IPS-NIHi11 (cell line): ENCODE measurements around the gene NELFE.
A peak's percentile ranks its signal among the peaks of the same experiment; 100 is the strongest.

Experiments used
- DNase-seq: peaks from one replicate; pipeline ENCODE4 v3.0.0; 2012; ENCODE audit warnings: mixed read lengths, low spot score

Gene NELFE

DNA sequence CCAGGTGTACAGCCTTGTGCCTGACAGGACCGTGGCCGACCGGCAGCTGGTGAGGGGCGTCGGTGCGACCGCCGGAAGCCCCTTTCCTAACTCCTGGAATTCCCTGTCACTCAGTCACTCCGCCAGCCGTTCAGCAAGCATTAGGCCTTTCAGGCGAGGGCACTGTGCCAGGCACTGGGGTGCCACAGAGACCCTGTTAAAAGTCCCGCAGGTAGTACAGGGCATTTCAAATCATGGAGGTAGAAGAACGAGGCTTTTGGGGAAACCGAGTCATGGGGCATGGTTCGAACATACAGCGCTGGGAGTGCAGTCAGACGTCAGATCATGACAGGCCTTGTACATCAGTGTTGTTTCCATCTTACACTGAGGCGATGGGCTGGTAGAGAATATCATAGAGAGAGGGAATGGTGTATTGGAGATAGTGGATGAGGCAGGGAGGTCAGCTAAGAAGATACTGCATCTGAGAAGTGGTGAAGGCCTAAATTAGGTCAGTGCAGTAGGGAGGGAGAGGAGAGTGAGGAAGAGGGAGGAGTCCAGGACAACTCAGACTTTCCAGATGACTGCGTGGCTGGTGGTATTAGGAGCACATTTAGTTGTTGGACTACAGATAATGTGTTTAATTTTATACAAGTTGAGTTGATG is 14.1 kb upstream of the NELFE start:
- no peak for DNase-seq

DNA sequence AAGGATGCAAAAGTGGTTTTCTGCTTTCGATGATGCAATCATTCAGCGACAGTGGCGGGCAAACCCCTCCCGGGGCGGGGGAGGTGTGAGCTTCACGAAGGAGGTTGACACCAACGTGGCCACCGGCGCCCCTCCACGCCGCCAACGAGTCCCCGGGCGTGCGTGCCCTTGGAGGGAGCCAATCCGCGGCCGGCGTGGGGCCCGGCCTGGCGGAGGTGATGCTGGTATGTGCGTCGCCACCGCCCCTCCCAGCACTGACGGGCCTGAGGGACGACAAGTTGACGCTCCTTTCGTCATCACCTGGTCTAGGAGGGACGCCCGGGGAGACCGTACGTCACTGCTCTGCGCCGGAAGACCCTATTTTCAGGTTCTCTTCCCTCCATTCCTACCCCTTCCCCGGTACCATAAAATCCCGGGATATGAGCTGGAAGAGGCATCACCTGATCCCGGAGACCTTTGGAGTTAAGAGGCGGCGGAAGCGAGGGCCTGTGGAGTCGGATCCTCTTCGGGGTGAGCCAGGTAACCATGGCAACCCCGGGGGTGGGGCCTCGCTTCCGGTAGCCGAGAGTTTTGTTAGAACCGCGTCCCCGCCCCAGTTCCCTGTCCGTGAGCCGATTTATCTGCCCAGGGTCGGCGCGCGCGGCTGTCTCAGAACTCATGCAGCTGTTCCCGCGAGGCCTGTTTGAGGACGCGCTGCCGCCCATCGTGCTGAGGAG is 13.4 kb upstream of the NELFE start, which contains the start of gene DXO:
DXO (minus strand) TSS at position 146 of the 716 bp plus-strand sequence. CDS start 463 bp downstream, outside the sequence.
- peak; percentile 99 for DNase-seq

DNA sequence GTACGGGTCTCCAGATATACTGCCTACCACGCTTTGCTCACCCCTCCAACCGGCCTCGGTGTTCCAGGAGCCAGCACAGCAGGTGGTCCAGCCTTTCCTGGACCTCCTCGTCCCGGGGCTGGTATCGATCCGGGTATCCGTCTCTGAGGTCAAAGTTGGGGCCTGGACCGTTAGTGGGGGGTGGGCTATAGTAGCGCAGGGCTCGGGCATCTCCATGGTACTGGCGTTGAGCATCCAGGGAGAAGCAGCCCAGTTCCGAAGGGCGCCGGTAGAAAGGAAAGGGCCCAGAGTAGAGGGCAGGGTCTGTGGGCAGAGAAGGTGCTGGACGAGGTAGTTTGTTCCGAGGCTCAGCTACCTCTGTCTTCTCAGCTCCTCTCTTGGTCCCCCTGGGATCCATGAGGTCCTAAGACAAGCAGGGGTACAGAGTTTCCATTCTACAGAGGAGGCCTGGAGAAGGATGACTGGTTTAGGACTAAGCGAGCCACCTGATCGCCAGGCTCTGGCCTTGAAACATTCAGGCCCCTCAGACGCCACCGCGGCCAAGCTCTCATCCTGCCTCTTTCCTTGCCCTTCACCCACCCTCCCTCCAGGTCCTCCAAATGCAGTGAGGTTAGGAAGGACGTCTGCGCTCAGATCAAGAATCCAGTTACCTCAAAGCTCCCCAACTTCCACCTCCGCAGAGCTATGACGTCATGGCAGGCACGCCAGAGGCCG is 12.7 kb upstream of the NELFE start:
- peak; percentile 25 for DNase-seq

DNA sequence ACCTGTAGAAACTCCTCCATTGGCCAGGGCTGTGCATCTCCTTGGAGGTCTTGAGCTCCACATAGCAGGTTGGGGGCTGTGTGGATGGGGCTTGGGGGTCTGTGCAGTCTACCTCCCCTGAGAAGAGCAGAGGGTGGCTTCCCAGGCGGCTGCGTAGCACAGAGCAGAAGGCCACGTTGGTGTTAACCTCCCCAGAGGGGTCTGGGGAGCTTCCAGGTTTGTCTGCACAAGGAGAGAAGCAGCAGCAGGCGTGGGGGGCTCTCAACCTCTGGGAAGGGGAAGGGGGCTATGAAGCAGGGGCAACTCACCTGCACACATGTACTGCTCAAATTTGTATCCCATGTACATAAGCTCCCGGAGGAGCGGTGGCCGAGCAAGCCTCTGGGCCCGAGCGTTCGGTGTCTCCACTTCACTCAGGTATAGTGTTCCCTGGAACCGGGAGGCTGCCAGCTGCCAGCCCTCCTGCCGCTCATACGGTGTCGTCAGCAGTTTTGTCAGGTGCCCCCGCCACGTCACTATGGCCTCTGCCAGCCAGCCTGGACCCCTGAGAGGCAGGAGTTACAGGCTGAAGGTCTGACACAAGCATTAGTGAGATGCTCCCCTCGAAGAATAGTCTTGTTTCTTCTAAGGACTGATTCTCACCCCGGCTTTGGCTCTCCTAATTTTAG is 12.0 kb upstream of the NELFE start:
- no peak for DNase-seq

DNA sequence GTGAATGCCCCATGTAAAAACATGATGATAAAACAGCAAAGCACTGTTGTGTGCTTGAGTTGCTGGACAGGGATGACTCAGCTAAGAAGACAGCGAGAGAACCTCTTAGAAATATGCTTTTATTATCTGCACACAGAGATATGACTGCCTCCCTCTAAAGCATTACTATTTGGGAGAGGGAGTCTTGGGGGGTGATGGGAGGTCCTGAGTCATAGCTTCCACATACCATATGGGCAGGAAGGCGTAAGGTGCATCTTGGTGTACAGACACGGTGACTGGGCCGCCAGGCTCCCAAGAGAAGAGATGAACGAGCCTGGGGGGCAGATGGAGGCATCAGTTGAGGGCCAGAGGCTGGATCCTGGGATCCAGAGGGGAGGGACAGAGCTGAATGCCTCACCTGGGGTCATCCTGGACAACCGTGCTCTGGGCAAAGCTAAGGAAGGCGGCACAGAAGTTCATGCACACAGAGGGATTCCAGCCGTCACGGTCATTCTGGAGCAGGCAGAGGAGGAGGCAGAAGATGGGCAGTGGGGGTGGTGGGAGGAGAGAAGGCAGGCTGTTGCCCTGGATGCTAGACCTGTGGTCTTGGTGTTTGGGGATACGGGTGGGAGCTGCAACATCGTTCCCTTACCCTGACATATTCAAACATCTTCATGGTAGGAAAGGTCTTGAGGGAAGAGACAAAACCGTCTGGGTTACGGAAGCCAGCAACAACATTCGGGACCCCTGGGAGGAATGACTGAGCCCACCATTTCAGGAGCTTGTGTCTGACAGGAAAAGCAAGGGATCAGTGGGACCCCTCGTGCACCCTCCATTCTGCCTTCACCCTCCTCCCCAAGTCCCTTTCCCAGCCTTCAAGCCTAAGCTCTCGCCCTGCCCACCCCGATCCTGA is 11.2 kb upstream of the NELFE start:
- DNase-seq, result no peak

DNA sequence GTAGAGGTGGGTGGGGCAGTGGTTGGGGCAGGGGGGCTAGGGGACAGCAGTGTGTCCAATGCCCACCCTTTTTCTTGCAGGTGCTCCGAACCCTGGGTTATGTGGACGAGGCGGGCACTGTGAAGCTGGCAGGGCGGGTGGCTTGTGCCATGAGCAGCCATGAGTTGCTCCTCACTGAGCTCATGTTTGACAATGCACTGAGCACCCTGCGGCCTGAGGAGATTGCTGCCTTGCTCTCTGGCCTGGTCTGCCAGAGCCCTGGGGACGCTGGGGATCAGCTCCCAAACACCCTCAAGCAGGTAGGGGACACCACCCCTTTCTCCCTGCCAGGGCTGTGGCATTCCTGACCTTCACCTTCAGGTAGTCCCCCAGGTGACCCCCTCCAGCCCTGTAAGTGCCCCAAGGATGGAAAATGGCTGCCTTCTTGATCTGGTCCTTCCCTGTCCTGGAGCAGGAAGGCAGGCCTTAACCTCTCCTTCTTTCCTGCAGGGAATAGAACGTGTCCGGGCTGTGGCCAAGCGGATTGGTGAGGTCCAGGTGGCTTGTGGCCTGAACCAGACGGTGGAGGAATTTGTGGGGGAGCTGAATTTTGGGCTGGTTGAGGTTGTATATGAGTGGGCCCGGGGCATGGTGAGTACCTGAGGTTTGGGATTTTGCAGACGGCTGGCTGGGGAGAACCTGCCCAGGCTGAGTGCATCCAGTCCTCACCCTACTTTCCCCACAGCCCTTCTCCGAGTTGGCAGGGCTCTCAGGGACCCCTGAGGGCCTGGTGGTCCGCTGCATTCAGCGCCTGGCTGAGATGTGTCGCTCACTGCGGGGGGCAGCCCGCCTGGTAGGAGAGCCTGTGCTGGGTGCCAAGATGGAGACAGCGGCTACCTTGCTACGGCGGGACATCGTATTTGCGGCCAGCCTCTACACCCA is 10.3 kb upstream of the NELFE start:
- no peak for DNase-seq

DNA sequence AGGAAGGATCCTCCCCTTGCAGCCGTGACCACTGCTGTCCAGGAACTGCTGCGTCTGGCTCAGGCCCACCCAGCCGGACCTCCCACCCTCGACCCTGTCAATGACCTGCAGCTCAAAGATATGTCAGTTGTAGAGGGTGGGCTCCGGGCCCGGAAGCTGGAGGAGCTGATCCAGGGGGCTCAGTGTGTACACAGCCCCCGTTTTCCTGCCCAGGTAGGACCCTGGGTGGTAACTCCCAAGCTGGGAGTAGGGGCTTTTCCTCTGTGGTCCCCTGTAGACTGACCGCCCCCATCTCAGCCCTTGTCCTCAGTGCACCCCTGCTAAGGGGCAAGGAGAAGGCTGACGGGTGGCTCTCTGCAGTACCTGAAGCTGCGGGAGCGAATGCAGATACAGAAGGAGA is 9.6 kb upstream of the NELFE start:
- no peak for DNase-seq

DNA sequence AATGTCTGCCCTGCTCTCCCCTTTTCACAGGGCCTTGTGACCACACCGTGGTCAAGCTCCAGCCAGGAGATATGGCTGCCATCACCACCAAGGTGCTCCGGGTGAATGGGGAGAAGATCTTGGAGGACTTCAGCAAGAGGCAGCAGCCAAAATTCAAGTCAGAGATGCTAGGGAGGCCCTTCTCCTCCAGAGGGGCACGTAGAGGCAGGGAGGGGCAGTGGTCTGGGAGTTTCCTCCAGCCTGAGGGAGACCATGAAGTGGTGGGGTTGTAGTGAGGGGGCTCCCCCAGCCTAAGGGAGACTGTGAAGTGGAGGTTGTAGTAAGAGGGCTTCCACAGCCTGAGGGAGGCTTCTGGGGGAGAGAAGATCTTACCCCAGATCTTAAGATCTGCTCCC is 9.2 kb upstream of the NELFE start:
- no peak for DNase-seq

DNA sequence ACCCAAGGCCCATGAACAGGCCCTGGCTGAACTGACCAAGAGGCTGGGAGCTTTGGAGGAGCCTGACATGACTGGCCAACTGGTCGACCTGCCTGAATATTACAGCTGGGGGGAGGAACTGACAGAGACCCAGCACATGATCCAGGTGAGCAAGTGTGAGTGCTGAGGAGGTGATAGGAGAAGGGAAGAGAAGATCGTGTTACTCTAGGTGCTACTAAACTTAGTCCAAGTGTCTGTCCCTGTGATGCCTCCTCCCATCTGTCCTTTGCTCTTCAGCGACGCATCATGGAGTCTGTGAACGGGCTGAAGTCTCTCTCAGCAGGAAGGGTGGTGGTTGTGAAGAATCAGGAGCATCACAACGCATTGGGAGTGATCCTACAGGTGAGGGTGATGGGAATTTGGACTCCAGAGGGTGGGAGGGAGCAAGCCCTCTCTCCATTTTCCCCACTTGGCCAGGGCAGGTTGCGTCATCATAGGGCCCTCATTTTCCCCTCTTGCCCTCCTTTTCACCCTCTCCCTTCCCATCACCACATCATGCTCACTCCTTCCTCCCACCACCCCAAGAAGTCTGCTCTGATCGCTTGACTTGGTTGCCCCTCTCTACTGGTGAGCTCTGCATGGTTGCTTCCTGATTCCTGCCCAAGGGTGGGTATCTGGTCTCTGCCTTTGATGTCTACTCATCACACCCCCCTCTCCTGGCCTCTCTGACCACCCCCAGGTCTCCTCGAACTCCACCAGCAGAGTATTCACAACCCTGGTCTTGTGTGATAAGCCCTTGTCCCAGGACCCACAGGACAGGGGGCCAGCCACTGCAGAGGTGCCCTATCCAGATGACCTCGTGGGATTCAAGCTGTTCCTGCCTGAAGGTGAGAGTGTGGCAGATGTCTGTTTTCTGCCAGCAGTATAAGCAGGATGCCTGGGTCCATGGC is 8.5 kb upstream of the NELFE start:
- DNase-seq, result no peak

DNA sequence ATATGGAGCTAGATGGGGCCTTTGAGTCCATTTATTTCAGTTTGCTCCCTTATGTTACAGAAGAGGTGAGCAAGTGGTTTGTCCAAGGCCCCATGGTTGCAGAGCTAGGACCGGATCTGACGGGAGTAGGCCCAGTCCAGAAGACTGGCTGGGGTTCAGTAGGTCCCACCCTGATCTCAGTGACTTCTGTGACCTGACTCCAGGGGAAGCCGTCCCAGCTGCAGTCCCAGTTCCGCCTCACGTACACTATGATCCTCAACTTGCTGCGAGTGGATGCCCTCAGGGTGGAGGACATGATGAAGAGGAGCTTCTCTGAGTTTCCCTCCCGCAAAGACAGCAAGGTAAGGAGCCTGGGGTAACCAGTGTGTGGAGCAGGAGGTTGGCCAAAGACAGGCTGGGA is 7.7 kb upstream of the NELFE start:
- no peak for DNase-seq

DNA sequence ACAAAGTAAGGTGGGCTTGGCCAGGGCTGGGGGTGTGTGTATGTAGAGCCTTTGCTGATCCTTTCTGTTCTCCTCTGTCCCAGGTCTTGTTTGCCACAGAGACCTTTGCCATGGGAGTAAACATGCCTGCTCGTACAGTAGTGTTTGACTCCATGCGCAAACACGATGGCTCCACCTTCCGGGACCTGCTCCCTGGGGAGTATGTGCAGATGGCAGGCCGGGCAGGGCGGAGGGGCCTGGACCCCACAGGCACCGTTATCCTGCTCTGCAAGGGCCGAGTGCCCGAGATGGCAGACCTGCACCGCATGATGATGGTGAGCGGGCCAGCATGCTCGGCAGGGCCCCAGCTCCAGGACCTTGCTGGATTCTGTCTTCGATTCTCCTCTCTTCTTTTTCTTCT is 6.9 kb upstream of the NELFE start:
- DNase-seq, result no peak

DNA sequence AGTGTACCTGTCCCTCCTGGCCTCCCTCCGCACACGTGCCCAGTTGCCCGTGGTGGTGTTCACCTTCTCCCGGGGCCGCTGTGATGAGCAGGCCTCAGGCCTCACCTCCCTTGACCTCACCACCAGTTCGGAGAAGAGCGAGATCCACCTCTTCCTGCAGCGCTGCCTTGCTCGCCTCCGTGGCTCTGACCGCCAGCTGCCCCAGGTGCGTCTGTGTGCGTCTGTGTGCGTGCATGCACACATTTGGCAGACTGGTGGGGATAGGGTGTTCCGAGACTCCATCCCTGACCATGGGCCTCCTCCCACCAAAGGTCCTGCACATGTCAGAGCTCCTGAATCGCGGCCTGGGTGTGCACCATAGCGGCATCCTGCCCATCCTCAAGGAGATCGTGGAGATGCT is 5.2 kb upstream of the NELFE start:
- DNase-seq, result no peak

DNA sequence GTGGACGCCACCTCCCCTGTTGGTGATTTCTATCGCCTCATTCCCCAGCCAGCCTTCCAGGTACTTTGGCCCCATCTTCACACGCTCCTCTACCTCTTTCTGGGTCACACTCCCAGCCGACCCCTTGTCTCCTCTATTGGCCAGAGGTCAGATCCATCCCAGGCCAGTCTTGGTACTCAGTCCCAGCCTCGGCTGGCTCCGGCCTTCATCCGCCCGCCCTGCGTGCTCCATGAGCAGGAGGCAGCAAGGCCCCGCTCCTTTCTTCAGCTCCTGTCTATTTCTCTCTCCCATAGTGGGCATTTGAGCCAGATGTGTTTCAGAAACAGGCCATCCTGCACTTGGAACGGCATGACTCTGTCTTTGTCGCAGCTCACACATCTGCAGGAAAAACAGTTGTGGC is 2.8 kb upstream of the NELFE start:
- DNase-seq, result no peak

DNA sequence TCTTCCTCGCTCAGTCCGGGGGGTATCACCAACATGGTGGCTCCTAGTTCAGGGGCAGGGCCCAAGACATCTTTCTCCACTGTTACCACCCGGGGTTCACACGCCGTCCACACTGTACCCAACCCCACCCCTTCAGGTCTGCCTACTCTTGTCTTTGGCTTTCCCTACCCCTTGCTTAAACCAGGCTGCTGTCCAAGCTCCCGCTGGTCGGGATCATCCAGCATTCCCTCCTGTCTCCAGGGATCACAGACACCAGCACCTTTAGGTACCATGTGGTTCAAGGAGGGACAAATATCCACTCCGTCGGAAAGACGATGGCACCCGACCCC is 395 bp downstream of the NELFE start:
- DNase-seq, result no peak

DNA sequence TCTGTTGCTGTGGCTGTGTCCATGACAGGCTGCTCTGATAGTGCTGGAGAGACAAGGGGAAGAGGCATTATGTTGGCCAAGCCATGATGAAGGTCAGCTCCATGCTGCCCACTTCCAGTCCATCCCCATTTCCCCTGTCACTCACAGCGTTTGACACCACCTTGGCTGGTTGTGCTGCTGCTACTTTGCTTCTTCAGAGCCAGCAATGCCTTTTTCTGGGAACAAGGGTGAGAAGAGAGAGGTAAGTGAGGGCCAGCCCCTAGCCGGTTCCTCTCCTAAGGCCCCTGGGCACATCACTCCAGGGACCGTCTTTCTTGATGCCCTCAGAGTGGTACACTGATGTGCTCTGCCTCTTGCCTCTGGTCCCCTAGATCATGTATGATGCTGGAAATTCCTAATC is 2.0 kb downstream of the NELFE start:
- DNase-seq, result no peak

DNA sequence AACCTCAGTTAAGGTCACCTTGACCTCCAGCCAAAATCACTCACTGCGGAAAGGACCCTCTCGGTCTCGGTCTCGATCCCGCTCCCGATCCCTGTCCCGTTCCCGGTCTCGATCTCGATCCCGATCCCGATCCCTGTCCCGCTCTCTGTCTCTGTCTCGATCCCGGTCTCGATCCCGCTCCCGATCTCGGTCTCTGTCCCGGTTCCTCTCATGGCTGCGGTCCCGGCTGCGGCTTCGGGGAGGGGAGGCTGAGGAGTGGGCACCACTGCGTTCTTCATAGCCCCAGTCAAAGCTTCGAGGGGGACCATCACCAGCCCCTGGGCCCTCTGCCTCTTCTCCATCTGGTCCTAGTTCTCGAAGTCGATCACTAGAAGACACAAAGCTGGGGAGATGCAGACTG is 4.3 kb downstream of the NELFE start:
- DNase-seq, result no peak

DNA sequence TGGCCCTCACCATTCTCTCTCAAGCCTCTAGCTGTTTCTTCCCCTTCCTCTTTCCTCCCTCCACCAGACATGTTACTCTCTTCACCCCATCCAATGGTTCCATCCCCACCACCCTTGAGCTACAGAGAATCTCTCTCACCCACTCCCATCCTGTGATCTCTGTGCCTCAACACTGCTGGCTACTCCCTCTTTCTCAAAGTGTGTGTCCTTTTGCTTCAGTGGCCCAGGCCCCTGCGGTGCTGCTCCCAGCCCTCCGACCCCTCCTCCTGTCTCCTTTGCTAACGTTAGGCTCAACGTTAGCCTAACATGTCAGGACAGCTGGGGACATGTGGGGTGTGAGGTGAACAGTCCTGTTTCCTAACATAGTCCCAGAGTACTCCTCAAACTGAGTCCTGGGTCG is 5.9 kb downstream of the NELFE start:
- no peak for DNase-seq

DNA sequence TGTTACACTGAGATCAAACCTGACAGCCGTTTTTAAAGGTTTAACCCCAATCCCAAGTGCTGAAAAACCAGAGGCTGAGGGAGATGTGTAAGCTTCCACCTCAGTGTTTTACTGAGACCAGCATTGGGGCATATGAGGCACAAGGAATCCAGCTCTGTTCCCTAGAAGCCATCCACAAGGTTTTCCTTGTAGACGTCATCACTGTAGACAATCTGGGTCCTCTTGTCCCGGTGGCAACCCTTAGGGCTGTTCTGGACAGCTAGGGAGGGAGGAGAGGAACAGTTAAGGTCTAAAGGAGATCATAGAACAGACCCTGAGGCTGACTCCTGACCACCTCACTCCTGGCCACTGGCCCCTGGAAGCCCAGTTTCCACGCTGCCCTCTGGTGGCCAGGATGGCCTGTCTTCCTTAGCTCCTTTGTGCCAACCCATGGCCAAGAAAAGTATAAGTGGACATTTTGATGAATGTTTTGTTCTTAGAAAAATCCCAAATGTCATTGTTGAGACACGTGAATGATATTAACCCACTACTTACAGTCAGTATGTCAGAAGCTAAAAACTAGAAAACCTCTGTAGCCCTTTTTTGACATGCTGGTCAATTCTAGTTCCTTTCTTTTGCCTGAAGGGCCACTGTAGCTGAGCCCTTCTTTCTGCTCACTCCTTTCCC is 6.5 kb downstream of the NELFE start:
- peak; percentile 80 for DNase-seq

DNA sequence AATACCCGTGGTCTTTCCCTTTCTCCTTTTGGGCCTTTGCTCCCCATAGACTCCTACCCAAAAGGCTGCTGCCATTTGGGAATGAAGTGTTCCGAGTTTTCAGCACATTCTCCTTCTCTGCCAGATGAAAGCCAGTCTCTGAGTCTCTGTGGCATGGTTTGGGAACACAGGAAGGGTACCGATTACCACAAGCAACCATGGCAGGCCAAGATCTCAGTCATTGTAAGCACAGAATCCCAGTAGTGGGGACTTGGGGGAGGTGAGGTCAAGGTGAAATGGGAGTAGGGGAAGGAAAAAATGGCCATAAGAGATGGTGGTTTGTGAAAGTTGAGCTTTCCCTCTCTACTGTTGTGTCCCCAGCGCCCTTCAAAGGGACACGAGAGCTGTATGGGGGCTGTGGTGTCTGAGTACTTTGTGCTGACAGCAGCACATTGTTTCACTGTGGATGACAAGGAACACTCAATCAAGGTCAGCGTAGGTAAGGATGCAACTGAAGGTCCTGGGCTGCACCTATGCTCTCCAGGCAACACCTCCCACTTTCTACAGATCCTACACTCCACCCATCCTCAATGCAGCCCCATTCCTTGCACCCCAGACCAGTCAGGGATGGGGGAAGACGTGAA is 8.7 kb downstream of the NELFE start:
- no peak for DNase-seq
